ENCODE measurements around the gene CEP72.

- TF ChIP-seq CTCF (IDR thresholded peaks at IDR 0.05; ENCODE audit: low read depth, low read length, missing input control): no peak
- TF ChIP-seq TAF1 (conservative IDR thresholded peaks at IDR 0.05): no peak
- no peak for TF ChIP-seq RXRA (IDR thresholded peaks at IDR 0.05)
- TF ChIP-seq REST (IDR thresholded peaks at IDR 0.05): no peak
- TF ChIP-seq RAD21 (IDR thresholded peaks at IDR 0.05): no peak
- no peak for TF ChIP-seq HNF4G (IDR thresholded peaks at IDR 0.05)
- no peak for TF ChIP-seq MAX (IDR thresholded peaks at IDR 0.05)
- TF ChIP-seq YY1 (IDR thresholded peaks at IDR 0.05): no peak
- TF ChIP-seq GABPA (IDR thresholded peaks at IDR 0.05 in 1 of 2, conservative IDR thresholded peaks at IDR 0.05 in 1 of 2): no peak
- TF ChIP-seq ATF3 (IDR thresholded peaks at IDR 0.05): no peak
- no peak for TF ChIP-seq SP1 (IDR thresholded peaks at IDR 0.05)
- TF ChIP-seq JUND (IDR thresholded peaks at IDR 0.05): no peak
- TF ChIP-seq ZBTB33 (IDR thresholded peaks at IDR 0.05): no peak
Observed at GRCh38 chr5:637581-638450, 25.7 kb downstream of the CEP72 start.
